Tibial nerve (tissue), 4 donors: Measurements from ENCODE around the gene RASA3. TPM values are rescaled to one million over a fixed set of nuclear protein-coding genes. Genes with fewer than 3 reads are reported as not detected.
"Not testable (repeated sequence)": the region's sequence is repeated elsewhere in the genome, so short reads cannot be mapped to it uniquely, and the experiment has no call there.

Experiments used
- DNase-seq, 2 donors: peaks; one replicate each; pipeline ENCODE4 v3.0.0-alpha.2; 2019; ENCODE audit warnings: low spot score in 2 of 2
- H3K27ac ChIP-seq, 4 donors: fragments of 200-600 bp; sonication (generic) in 3 of 4; one replicate each; pipeline ENCODE4 v1.5.1; 2017 to 2019; ENCODE audit warnings: mild to moderate bottlenecking in 1 of 4
- H3K27me3 ChIP-seq, 2 donors: fragments of 200-600 bp; sonication (generic) in 1 of 2; one replicate each; pipeline versions ENCODE4 v1.5.1 to v1.6.0; 2017 to 2019
- H3K36me3 ChIP-seq, 3 donors: fragments of 200-600 bp; sonication (generic); one replicate each; pipeline ENCODE4 v1.5.1; 2018 to 2019
- H3K4me1 ChIP-seq, 4 donors: fragments of 200-600 bp; sonication (generic) in 3 of 4; one replicate each; pipeline ENCODE4 v1.5.1; 2017 to 2019
- H3K4me3 ChIP-seq, 4 donors: fragments of 200-600 bp; sonication (generic) in 3 of 4; one replicate each; pipeline ENCODE4 v1.5.1; 2017 to 2019; ENCODE audit warnings: mild to moderate bottlenecking in 1 of 4, moderate library complexity in 1 of 4
- H3K9me3 ChIP-seq, 4 donors: fragments of 200-600 bp; sonication (generic) in 3 of 4; one replicate each; pipeline ENCODE4 v1.5.1; 2017 to 2019
- EP300 ChIP-seq, 2 donors: sonication (generic); formaldehyde crosslinking; IDR thresholded peaks; one replicate each; pipeline ENCODE4 v1.6.1; 2017; ENCODE audit warnings: antibody characterized with exemption in 2 of 2, mild to moderate bottlenecking in 1 of 2
- POLR2A ChIP-seq, 2 donors: fragments of 450-650 bp; IDR thresholded peaks; one replicate each; pipeline ENCODE4 v1.6.1; 2017; ENCODE audit warnings: antibody characterized with exemption in 2 of 2, mild to moderate bottlenecking in 2 of 2, moderate library complexity in 2 of 2
- WGBS, 2 donors: methylation state at CpG; one replicate each; pipeline ENCODE4 v1.1.5; 2018; 5-methylcytosine and 5-hydroxymethylcytosine counted together
- total RNA-seq, 4 donors: library from RNA; depleted of rRNA; stranded (reverse); fragments of >200 nt; gene quantifications; one replicate each; pipeline ENCODE4 v1.1.0, GENCODE V29; 2016
- TF ChIP-seq, protein P1 (sequence below), 5 experiments: fragments of 200-600 bp in 3 of 5; fragments of 450-650 bp in 2 of 5; sonication (generic) in 3 of 5; IDR thresholded peaks; one replicate each; pipeline ENCODE4 v1.5.1; 2016 to 2019; ENCODE audit warnings: antibody characterized with exemption in 5 of 5, mild to moderate bottlenecking in 3 of 5, moderate library complexity in 2 of 5

The RASA3 gene
- total RNA-seq, 4 donors from 2014 or later = 36.2 to 63.3 (median 46.3) TPM

DNA sequence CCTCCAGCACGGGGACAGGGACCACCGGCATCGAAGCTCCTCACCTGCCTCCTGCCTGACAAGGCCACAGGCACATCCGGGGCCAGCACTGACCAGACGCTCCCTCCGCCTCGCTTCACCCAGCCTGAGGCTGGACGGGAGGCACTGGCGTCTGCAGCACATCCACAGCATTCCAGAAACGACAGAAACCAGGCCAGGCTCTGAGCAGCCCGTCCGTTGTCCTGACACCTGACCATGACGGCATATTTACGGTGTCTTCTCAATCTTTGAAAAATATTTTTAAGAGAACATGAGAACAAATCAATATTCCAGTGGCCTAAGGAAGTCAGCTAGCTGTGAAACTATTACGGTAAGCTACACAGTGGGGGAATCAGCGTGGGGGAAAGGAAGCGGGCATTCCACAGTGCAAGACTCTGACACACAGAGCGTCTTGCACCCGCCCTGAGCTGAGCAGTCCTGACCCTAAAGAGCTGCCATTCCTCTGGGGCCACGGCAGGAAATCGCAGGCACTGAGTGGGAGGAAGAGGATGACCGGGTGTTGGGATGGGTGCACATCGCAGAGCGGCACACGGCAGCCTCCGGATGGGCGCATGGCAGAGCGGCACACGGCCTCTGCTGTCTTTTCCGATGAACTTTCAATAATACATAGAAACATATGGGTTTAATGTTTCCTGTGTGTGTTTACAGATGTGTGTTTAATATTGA lies 26.8 kb downstream of the RASA3 start:
- Histone ChIP-seq H3K4me3 (no peak overlapping the region), H3K36me3 (no peaks in the 10 kb centered on the region), H3K9me3 (no peaks in the 10 kb centered on the region), H3K27me3 (no peaks in the 10 kb centered on the region), H3K27ac (no peak overlapping the region), H3K4me1 (peaks cover 0 to 78% (median 37%) of the 10 kb centered on the region in 4 donors)
- TF ChIP-seq POLR2A (IDR thresholded peaks at IDR 0.05) = no peak
- TF ChIP-seq EP300 (IDR thresholded peaks at IDR 0.05) = no peak
- TF ChIP-seq, protein P1, sequence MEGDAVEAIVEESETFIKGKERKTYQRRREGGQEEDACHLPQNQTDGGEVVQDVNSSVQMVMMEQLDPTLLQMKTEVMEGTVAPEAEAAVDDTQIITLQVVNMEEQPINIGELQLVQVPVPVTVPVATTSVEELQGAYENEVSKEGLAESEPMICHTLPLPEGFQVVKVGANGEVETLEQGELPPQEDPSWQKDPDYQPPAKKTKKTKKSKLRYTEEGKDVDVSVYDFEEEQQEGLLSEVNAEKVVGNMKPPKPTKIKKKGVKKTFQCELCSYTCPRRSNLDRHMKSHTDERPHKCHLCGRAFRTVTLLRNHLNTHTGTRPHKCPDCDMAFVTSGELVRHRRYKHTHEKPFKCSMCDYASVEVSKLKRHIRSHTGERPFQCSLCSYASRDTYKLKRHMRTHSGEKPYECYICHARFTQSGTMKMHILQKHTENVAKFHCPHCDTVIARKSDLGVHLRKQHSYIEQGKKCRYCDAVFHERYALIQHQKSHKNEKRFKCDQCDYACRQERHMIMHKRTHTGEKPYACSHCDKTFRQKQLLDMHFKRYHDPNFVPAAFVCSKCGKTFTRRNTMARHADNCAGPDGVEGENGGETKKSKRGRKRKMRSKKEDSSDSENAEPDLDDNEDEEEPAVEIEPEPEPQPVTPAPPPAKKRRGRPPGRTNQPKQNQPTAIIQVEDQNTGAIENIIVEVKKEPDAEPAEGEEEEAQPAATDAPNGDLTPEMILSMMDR (IDR thresholded peaks at IDR 0.05) = no peak
- WGBS, 2 donors = 63 to 76% methylated on average over 27 to 30 of the region's 30 CpGs
- DNase-seq = peak in 1 of 2 donors; percentile 12

DNA sequence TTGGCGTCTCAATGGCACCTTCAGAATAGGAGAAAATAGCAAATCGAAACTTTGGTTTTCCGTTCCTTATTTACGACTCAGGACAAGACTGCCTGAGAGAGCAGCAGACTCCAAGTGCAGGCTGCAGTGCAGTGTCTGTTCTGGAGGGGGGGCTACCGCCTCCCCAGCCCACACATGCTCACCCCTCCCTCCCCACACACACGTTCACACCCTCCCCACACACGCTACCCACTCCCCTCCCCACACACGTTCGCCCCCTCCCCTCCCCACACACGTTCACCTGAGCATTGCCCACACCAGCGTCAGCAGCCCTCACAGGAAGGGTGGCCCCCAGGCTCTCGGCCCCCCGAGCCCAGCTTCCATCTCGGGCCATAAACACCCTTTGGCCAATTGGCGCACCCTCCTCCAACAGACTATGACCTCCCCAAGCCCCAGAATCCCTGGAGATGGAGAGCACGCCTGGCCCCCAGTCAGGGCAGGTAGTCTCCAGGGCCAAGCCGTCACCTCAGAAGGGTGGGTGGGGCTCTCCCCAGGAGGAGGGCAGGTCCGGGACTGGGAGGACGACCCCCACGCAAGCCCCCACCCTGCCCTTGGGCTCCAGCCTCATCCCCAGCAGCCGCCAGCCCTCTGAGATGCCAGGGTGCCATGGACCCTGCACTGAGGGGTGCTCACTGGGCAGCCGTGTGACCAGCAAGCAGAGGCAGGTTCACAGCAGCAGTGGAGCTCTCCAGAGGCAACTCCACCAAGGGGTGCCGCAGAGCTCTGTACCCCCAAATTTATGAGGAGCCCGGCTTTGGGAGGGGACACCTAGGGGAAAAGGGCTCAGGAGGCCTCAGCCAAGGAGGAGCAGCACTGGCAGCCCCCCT lies 27.5 kb downstream of the RASA3 start:
- TF ChIP-seq, protein P1 (IDR thresholded peaks at IDR 0.05) = no peak
- TF ChIP-seq EP300 (IDR thresholded peaks at IDR 0.05) (no peak), POLR2A (IDR thresholded peaks at IDR 0.05) (no peak)
- peak overlapping the region in 1 of 4 donors; percentile 2 for H3K27ac ChIP-seq
- no peaks in the 10 kb centered on the region for H3K27me3 ChIP-seq
- 86 to 89% methylated on average over 20 to 22 of the region's 24 CpGs for WGBS, 2 donors
- no peak overlapping the region for H3K4me3 ChIP-seq
- H3K4me1 ChIP-seq = peaks cover 0 to 75% (median 38%) of the 10 kb centered on the region in 4 donors
- no peaks in the 10 kb centered on the region for H3K36me3 ChIP-seq
- peak in 1 of 2 donors; percentile 11 for DNase-seq
- H3K9me3 ChIP-seq = no peaks in the 10 kb centered on the region

DNA sequence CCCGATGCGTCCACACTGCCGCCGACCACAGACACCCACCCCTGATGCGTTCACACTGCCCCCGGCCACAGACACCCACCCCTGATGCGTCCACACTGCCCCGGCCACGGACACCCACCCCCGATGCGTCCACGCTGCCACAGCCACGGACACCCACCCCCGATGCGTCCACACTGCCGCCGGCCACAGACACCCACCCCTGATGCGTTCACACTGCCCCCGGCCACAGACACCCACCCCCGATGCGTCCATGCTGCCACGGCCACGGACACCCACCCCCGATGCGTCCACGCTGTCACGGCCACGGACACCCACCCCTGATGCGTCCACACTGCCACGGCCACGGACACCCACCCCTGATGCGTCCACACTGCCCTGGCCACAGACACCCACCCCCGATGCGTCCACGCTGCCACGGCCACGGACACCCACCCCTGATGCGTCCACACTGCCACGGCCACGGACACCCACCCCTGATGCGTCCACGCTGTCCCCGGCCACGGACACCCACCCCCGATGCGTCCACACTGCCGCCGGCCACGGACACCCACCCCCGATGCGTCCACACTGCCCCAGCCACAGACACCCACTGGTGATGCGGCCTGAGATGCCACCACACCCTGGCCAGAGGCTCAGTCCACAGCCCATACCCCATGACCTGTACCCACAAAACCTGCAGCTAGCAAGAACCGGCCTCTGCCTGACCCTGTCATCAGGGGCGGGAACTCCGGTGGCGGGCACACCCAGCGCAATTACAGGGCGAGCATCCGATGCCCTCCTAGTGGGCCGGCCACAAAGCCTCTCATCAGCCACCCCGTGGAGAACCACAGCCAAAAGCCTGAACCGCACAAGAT lies 28.4 kb downstream of the RASA3 start:
- Histone ChIP-seq H3K27ac (no peak overlapping the region), H3K9me3 (no peaks in the 10 kb centered on the region), H3K4me1 (peaks cover 0 to 69% (median 33%) of the 10 kb centered on the region in 4 donors), H3K36me3 (no peaks in the 10 kb centered on the region), H3K4me3 (no peak overlapping the region), H3K27me3 (no peaks in the 10 kb centered on the region)
- DNase-seq = peak in 1 of 2 donors; percentile 8
- TF ChIP-seq EP300 (IDR thresholded peaks at IDR 0.05) (no peak), POLR2A (IDR thresholded peaks at IDR 0.05) (no peak)
- TF ChIP-seq, protein P1 (IDR thresholded peaks at IDR 0.05) = no peak
- 96% methylated on average over 28 to 31 of the region's 62 CpGs for WGBS, 2 donors

DNA sequence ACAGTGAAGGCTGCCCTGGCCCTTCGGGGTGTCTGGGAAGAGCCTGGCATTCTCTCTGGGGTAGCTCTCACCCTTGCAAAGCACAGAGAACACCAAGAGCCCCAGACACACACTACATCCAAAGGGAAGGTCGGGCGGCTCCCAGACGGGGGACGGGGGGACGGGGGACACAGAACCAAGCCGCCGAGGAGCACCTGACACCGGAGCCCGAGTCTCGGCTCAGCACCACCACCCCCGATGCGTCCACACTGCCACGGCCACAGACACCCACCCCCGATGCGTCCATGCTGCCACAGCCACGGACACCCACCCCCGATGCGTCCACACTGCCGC lies 29.2 kb downstream of the RASA3 start:
- peaks cover 0 to 69% (median 36%) of the 10 kb centered on the region in 4 donors for H3K4me1 ChIP-seq
- 89 to 97% methylated on average over 10 to 18 of the region's 20 CpGs for WGBS, 2 donors
- DNase-seq = peak in 1 of 2 donors; percentile 9

DNA sequence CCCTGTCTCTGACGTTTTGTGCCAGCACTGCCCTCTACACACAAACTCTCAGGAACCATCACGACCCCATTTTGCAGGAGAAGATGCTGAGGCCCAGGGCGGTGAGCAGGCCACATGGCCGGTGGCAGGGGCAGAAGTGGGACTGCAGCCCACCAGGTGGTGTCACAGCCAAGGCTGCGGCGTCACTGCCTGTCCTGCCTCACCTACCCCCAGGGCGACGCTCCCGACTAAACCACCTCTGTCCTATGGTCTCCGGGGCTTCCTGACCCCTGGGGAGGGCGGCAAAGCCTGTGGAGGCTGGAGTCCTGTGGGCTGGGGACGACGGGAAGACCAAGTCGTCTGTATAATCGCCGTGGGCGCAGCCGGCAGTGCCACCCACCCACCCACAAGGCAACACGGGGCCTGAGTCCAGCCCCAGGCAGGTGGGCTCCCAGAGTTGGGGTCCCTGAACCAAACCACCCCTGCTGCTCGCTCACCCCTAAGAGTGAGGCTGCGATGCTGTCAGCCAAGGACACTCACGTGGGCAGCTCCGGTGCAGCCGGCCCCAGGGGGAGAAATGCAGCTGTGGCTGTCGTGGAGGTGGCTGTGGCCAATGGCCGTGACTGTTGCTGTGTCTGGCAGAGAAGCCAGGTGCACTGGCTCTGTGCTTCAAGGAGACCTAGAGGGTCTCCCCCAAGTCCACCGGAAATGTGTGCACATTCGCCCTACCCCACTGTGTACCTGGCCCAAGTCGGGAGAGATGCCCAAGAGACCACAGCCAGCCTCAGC lies 29.7 kb downstream of the RASA3 start:
- Histone ChIP-seq H3K9me3 (no peaks in the 10 kb centered on the region), H3K4me1 (peaks cover 0 to 72% (median 40%) of the 10 kb centered on the region in 4 donors), H3K27ac (peak overlapping the region in 1 of 4 donors; percentile 15), H3K4me3 (no peak overlapping the region), H3K36me3 (no peaks in the 10 kb centered on the region), H3K27me3 (no peaks in the 10 kb centered on the region)
- TF ChIP-seq, protein P1 (IDR thresholded peaks at IDR 0.05) = no peak
- no peak for TF ChIP-seq EP300 (IDR thresholded peaks at IDR 0.05)
- no peak for TF ChIP-seq POLR2A (IDR thresholded peaks at IDR 0.05)
- DNase-seq = peak in 1 of 2 donors; percentile 11
- 81 to 91% methylated on average over 19 to 21 of the region's 29 CpGs for WGBS, 2 donors

More for the DNA sequence above, 29.2 kb downstream of the RASA3 start:
- H3K9me3 ChIP-seq, H3K27me3 ChIP-seq, H3K36me3 ChIP-seq, H3K4me3 ChIP-seq: not testable (repeated sequence)
- H3K27ac ChIP-seq = peak overlapping the region in 1 of 4 donors; percentile 15
